Gastroesophageal sphincter (tissue), 4 donors: ENCODE results near the gene WDFY3. TPM values are rescaled to one million over a fixed set of nuclear protein-coding genes. Genes with fewer than 3 reads are reported as not detected.

Experiments
- ATAC-seq: fragments of 150-250 bp; one replicate; pipeline ENCODE4 v1.9.1; 2016; ENCODE audit warnings: mild to moderate bottlenecking, moderate library complexity
- H3K27ac ChIP-seq, 4 donors: fragments of 200-600 bp; sonication (generic) in 3 of 4; 1 replicate in 3 of 4; 2 replicates in 1 of 4; pipeline ENCODE4 v1.5.1; 2016 to 2019
- H3K27me3 ChIP-seq: fragments of 200-600 bp; sonication (generic); one replicate; pipeline ENCODE4 v1.5.1; 2019
- H3K36me3 ChIP-seq, 2 donors: fragments of 200-600 bp; sonication (generic); one replicate each; pipeline ENCODE4 v1.5.1; 2019; ENCODE audit warnings: control low read depth in 1 of 2
- H3K4me1 ChIP-seq, 3 donors: fragments of 200-600 bp; sonication (generic); 1 replicate in 2 of 3; 2 replicates in 1 of 3; pipeline ENCODE4 v1.5.1; 2016 to 2019; ENCODE audit warnings: control low read depth in 2 of 3
- H3K4me3 ChIP-seq, 2 donors: fragments of 200-600 bp; sonication (generic); one replicate each; pipeline ENCODE4 v1.5.1; 2019; ENCODE audit warnings: mild to moderate bottlenecking in 1 of 2, moderate library complexity in 1 of 2
- H3K9me3 ChIP-seq, 3 donors: fragments of 200-600 bp; sonication (generic); one replicate each; pipeline ENCODE4 v1.5.1; 2017 to 2019; ENCODE audit warnings: control low read depth in 2 of 3
- EP300 ChIP-seq: sonication (generic); formaldehyde crosslinking; IDR thresholded peaks from one replicate; pipeline ENCODE4 v1.6.1; 2017; ENCODE audit warnings: antibody characterized with exemption, mild to moderate bottlenecking
- POLR2A ChIP-seq, 2 donors: fragments of 450-650 bp; IDR thresholded peaks; one replicate each; pipeline ENCODE4 v1.6.1; 2017; ENCODE audit warnings: antibody characterized with exemption in 2 of 2, mild to moderate bottlenecking in 2 of 2, moderate library complexity in 1 of 2
- POLR2AphosphoS5 ChIP-seq: sonication (generic); formaldehyde crosslinking; IDR thresholded peaks from one replicate; pipeline ENCODE4 v1.6.1; 2017; ENCODE audit warnings: antibody characterized with exemption
- WGBS, 2 donors: methylation state at CpG; one replicate each; pipeline ENCODE4 v1.1.5; 2018; ENCODE audit warnings: low coverage in 1 of 2; 5-methylcytosine and 5-hydroxymethylcytosine counted together
- total RNA-seq, 4 donors: library from RNA; depleted of rRNA; stranded (reverse); fragments of >200 nt; gene quantifications; one replicate each; pipeline ENCODE4 v1.1.0, GENCODE V29; 2016
- TF ChIP-seq, protein P1 (sequence below), 4 experiments: fragments of 200-600 bp in 2 of 4; fragments of 450-650 bp in 2 of 4; sonication (generic) in 1 of 4; IDR thresholded peaks; one replicate each; pipeline ENCODE4 v1.5.1; 2017 to 2019; ENCODE audit warnings: antibody characterized with exemption in 4 of 4, mild to moderate bottlenecking in 2 of 4, moderate library complexity in 2 of 4

Gene WDFY3
- total RNA-seq, 4 donors from 2014 or later, result 76.7 to 140 (median 90.1) TPM

DNA sequence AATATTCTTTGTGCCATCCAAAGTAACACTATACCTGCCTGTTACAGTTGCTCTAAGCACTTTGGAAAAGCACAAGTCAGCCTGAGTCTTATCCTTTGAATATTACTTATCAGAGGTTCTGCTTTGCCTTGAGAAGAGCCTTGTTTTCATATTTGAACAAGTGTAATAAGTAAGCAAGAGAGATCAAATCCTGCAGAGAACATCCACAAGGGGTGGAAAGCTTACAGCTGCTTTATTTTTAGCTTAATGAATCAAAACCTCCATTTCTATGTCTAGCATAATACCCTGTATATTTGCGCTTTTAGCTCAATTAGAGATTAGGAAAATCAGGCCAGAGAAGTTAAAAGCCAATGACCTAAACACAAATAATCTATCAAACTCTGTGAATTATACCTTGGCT, 243.8 kb downstream of the WDFY3 start:
- Histone ChIP-seq H3K4me1 (no peaks in the 10 kb centered on the region), H3K27ac (no peak overlapping the region), H3K9me3 (no peaks in the 10 kb centered on the region), H3K4me3 (no peak overlapping the region), H3K36me3 (peaks cover 4 to 68% of the 10 kb centered on the region in 2 donors), H3K27me3 (no peaks in the 10 kb centered on the region)
- WGBS, 2 donors, result 75% methylated on average over 1 of the region's 1 CpG; no CpG with 5 or more reads in 1 of the 2 donors
- ATAC-seq, result no peak
- no peak for TF ChIP-seq POLR2A (IDR thresholded peaks at IDR 0.05)
- no peak for TF ChIP-seq EP300
- TF ChIP-seq, protein P1, sequence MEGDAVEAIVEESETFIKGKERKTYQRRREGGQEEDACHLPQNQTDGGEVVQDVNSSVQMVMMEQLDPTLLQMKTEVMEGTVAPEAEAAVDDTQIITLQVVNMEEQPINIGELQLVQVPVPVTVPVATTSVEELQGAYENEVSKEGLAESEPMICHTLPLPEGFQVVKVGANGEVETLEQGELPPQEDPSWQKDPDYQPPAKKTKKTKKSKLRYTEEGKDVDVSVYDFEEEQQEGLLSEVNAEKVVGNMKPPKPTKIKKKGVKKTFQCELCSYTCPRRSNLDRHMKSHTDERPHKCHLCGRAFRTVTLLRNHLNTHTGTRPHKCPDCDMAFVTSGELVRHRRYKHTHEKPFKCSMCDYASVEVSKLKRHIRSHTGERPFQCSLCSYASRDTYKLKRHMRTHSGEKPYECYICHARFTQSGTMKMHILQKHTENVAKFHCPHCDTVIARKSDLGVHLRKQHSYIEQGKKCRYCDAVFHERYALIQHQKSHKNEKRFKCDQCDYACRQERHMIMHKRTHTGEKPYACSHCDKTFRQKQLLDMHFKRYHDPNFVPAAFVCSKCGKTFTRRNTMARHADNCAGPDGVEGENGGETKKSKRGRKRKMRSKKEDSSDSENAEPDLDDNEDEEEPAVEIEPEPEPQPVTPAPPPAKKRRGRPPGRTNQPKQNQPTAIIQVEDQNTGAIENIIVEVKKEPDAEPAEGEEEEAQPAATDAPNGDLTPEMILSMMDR (IDR thresholded peaks at IDR 0.05), result no peak
- no peak for TF ChIP-seq POLR2AphosphoS5

DNA sequence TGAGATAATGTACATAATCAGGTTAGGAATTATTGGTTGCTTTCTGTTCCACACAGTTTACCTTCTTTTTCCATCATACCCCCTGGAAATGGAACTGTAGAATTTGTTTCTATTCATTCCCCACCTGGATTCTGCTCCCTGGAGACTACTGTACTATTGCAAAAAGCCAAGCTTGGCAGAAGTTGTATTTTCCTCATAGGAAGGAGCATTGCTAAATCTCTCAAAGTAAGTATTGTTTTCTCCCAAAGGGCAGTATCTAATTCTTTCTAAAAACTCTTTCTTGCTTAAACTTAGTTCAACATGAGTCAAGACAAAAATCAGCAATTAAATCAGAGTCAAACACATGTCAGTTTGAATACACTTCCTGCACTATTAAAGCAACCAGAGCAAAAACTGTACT, 247.4 kb downstream of the WDFY3 start:
- no peaks in the 10 kb centered on the region for H3K27me3 ChIP-seq
- no peak overlapping the region for H3K4me3 ChIP-seq
- ATAC-seq, result no peak
- TF ChIP-seq, protein P1 (IDR thresholded peaks at IDR 0.05), result no peak
- no peak for TF ChIP-seq EP300
- no peak for TF ChIP-seq POLR2A (IDR thresholded peaks at IDR 0.05)
- TF ChIP-seq POLR2AphosphoS5, result no peak
- H3K36me3 ChIP-seq, result peaks cover 4 to 92% of the 10 kb centered on the region in 2 donors
- no peaks in the 10 kb centered on the region for H3K4me1 ChIP-seq
- H3K9me3 ChIP-seq, result no peaks in the 10 kb centered on the region
- H3K27ac ChIP-seq, result no peak overlapping the region

DNA sequence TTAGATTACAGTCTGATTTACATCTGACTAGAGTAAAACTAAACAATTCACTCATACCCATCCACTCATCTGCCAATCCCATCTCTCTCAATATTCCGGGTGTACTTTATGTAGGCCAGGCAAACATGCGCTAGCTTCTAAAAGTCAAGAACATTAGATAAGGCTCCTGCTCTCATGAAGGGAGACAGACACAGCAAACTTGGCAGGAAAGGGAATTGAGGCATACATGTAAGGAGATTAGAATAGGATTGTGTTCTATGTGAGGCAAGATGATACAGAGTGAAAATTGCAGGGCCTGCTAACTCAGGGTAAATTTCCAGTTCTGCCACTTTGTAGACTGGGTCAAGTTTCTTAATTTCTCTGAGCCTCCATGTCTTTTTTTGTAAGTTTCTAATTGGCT, 247.8 kb downstream of the WDFY3 start:
- Histone ChIP-seq H3K4me3 (no peak overlapping the region), H3K9me3 (no peaks in the 10 kb centered on the region), H3K4me1 (no peaks in the 10 kb centered on the region), H3K27ac (no peak overlapping the region), H3K36me3 (peaks cover 4 to 92% of the 10 kb centered on the region in 2 donors), H3K27me3 (no peaks in the 10 kb centered on the region)
- 89% methylated on average over 2 of the region's 2 CpGs; no CpG with 5 or more reads in 1 of the 2 donors for WGBS, 2 donors
- ATAC-seq, result no peak
- no peak for TF ChIP-seq POLR2A (IDR thresholded peaks at IDR 0.05)
- TF ChIP-seq POLR2AphosphoS5, result no peak
- TF ChIP-seq EP300, result no peak

DNA sequence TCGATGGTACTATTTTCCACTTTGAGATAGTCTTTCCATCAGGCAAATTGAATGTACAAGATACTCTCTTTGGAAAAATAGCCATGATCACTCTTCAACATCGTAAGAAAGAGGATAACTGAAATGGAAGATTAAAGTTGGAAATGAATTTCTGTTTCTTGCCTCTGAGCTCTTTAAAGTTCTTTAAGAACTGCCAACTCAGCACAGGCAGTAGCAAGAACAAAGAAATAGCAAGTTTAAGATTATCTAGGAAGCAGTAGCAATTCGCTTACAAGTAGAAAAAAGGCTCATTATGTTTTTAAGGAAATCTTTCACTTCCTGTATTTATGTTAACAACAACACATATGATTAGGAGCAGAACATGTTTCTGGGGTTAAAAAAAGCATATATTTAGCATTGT, 255.9 kb downstream of the WDFY3 start:
- WGBS, 2 donors, result 82 to 91% methylated on average over 3 of the region's 3 CpGs
- H3K9me3 ChIP-seq, result no peaks in the 10 kb centered on the region
- peaks cover 8 to 99% of the 10 kb centered on the region in 2 donors for H3K36me3 ChIP-seq

DNA sequence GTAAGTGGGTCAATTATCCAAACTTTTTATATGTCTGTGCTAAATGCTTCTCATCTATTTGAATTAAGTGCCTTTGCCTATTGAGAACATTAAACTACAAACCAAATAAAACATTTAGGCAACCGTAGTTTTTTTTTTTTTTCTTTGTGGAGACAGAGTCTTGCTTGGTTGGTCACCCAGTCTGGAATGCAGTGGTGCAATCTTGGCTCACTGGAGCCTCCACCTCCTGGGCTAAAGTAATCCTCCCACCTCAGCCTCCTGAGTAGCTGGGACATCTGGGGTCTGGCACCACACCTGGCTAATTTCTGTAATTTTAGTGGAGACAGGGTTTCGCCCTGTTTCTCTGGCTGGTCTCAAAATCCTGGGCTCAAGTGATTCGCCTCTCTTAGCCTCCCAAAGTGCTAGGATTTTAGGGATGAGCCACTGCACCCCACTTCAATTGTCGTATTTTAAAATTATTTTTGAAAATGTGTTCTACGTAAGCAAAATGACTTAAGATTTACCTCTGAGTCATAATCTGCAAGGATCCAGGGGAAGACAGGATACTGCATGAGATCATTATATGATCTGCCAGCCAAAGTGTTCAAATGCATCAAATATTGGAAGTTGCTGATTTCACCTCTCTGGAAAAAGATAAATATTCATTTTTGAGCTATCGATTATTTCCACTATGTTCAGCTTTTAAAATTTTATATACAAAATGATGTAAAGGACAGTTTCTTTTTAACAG, 257.9 kb downstream of the WDFY3 start:
- 88 to 91% methylated on average over 4 to 6 of the region's 6 CpGs for WGBS, 2 donors
- Histone ChIP-seq H3K4me1 (no peaks in the 10 kb centered on the region), H3K4me3 (no peak overlapping the region), H3K27me3 (no peaks in the 10 kb centered on the region), H3K9me3 (no peaks in the 10 kb centered on the region), H3K36me3 (peaks cover 8 to 99% of the 10 kb centered on the region in 2 donors), H3K27ac (no peak overlapping the region)
- TF ChIP-seq, protein P1 (IDR thresholded peaks at IDR 0.05), result no peak
- TF ChIP-seq POLR2A (IDR thresholded peaks at IDR 0.05) (no peak), POLR2AphosphoS5 (no peak), EP300 (no peak)
- no peak for ATAC-seq

More for the DNA sequence above, 255.9 kb downstream of the WDFY3 start:
- no peak for ATAC-seq
- H3K27me3 ChIP-seq, result no peaks in the 10 kb centered on the region
- no peak overlapping the region for H3K4me3 ChIP-seq
- no peaks in the 10 kb centered on the region for H3K4me1 ChIP-seq
- TF ChIP-seq POLR2A (IDR thresholded peaks at IDR 0.05) (no peak), POLR2AphosphoS5 (no peak), EP300 (no peak)
- TF ChIP-seq, protein P1 (IDR thresholded peaks at IDR 0.05), result no peak
- H3K27ac ChIP-seq, result no peak overlapping the region
